B cell (primary cell): ENCODE data around the gene GPNMB. TPM values are rescaled to one million over a fixed set of nuclear protein-coding genes. Genes with fewer than 3 reads are reported as not detected.

ENCODE experiments used
- ATAC-seq: fragments of 200-7000 bp; cut with Tn5 transposase; one replicate; pipeline ENCODE4 v1.10.0; 2021; ENCODE audit warnings: low read depth, mild to moderate bottlenecking, moderate number of reproducible peaks, moderate library complexity
- CTCF ChIA-PET: fragments of 350-600 bp; sonication (Branson Sonifier 250); formaldehyde crosslinking; loops from one replicate; lab custom pipeline; 2021; ENCODE audit warnings: antibody characterized with exemption, inconsistent platforms; lab: Charles Lee
- POLR2A ChIA-PET: fragments of 350-600 bp; sonication (Branson Sonifier 250); formaldehyde crosslinking; loops from one replicate; lab custom pipeline; 2021; ENCODE audit warnings: antibody characterized with exemption; lab: Charles Lee
- DNase-seq: peaks from one replicate; pipeline ENCODE4 v3.0.0; 2013
- H2AFZ ChIP-seq: 2 replicates; pipeline ENCODE4 v1.6.1; 2012; ENCODE audit warnings: mild to moderate bottlenecking, low read depth, low read length; ENCODE audit not compliant: insufficient read depth, poor library complexity, severe bottlenecking
- H3K27ac ChIP-seq, 2 donors: 1 replicate in 1 of 2; 2 replicates in 1 of 2; pipeline ENCODE4 v1.5.1; 2012 to 2013; ENCODE audit warnings: low read length in 2 of 2, mild to moderate bottlenecking in 2 of 2, moderate library complexity in 1 of 2
- H3K27me3 ChIP-seq, 4 experiments: fragments of 200-600 bp in 1 of 4; sonication (generic) in 1 of 4; replicated peaks in 1 of 4; 1 replicate in 2 of 4; 2 replicates in 2 of 4; pipeline versions ENCODE4 v1.6.1 to v1.7.0; 2013 to 2016; ENCODE audit warnings: low read length in 3 of 4, mild to moderate bottlenecking in 2 of 4, mixed read lengths in 1 of 4, moderate library complexity in 1 of 4; ENCODE audit not compliant: insufficient read depth in 4 of 4, control insufficient read depth in 3 of 4; ENCODE audit errors: control extremely low read depth in 1 of 4
- H3K36me3 ChIP-seq, 2 experiments: replicated peaks in 1 of 2; 1 replicate in 1 of 2; 2 replicates in 1 of 2; pipeline versions ENCODE4 v1.6.1 to v1.7.1; 2013; ENCODE audit warnings: low read length in 1 of 2; ENCODE audit not compliant: insufficient read depth in 2 of 2, control insufficient read depth in 1 of 2; ENCODE audit errors: control extremely low read depth in 1 of 2, extremely low read depth in 1 of 2
- H3K4me1 ChIP-seq, 2 donors: fragments of 200-600 bp in 1 of 2; sonication (generic) in 1 of 2; 1 replicate in 1 of 2; 2 replicates in 1 of 2; pipeline versions ENCODE4 v1.5.1 to v1.6.1; 2013 to 2017; ENCODE audit warnings: low read length in 2 of 2; ENCODE audit not compliant: control insufficient read depth in 2 of 2, insufficient read depth in 2 of 2
- H3K4me2 ChIP-seq: replicated peaks from 2 replicates; pipeline ENCODE3; 2012; ENCODE audit warnings: mild to moderate bottlenecking, low read depth, low read length; ENCODE audit not compliant: poor library complexity, severe bottlenecking
- H3K4me3 ChIP-seq, 5 experiments: fragments of 200-600 bp in 1 of 5; sonication (generic) in 1 of 5; 1 replicate in 3 of 5; 2 replicates in 2 of 5; pipeline versions ENCODE4 v1.5.1 to v1.7.0; 2011 to 2016; ENCODE audit warnings: low read length in 4 of 5, mild to moderate bottlenecking in 4 of 5, low read depth in 2 of 5, control low read depth in 1 of 5, moderate library complexity in 1 of 5; ENCODE audit not compliant: insufficient read depth in 1 of 5; ENCODE audit errors: control extremely low read depth in 1 of 5, extremely low read depth in 1 of 5
- H3K79me2 ChIP-seq: fragments of 200-600 bp; sonication (generic); one replicate; pipeline ENCODE4 v1.6.0; 2016; ENCODE audit warnings: low read length; ENCODE audit not compliant: control insufficient read depth, insufficient read depth
- H3K9ac ChIP-seq: fragments of 200-600 bp; sonication (generic); 2 replicates; pipeline ENCODE4 v1.6.1; 2017; ENCODE audit warnings: mild to moderate bottlenecking, low read length, moderate library complexity
- H3K9me3 ChIP-seq, 3 donors: one replicate each; pipeline versions ENCODE4 v1.6.1 to v1.7.1; 2013; ENCODE audit warnings: low read length in 2 of 3; ENCODE audit not compliant: control insufficient read depth in 2 of 3, insufficient read depth in 1 of 3; ENCODE audit errors: control extremely low read depth in 1 of 3
- H4K20me1 ChIP-seq: 2 replicates; pipeline ENCODE4 v1.6.0; 2012; ENCODE audit warnings: mild to moderate bottlenecking, low read length; ENCODE audit not compliant: insufficient read depth, control insufficient read depth, poor library complexity, severe bottlenecking
- H3K27ac Mint-ChIP-seq: one replicate; pipeline ENCODE4 v1.8.0; 2021; ENCODE audit warnings: mixed read lengths
- H3K27me3 Mint-ChIP-seq: one replicate; pipeline ENCODE4 v1.8.0; 2021; ENCODE audit warnings: mixed read lengths
- H3K4me1 Mint-ChIP-seq: one replicate; pipeline ENCODE4 v1.8.0; 2021; ENCODE audit warnings: mixed read lengths
- H3K4me3 Mint-ChIP-seq: one replicate; pipeline ENCODE4 v1.8.0; 2021; ENCODE audit warnings: mixed read lengths
- H3K9me3 Mint-ChIP-seq: one replicate; pipeline ENCODE4 v1.8.0; 2022; ENCODE audit warnings: mixed read lengths; ENCODE audit not compliant: insufficient read depth
- EZH2 ChIP-seq: IDR thresholded peaks from 2 replicates; pipeline ENCODE4 v1.6.1; 2012; ENCODE audit warnings: borderline replicate concordance, low read depth, mild to moderate bottlenecking, moderate library complexity, low read length; ENCODE audit not compliant: insufficient read depth, poor library complexity, severe bottlenecking
- WGBS: methylation state at CpG from one replicate; pipeline ENCODE4 v1.1.5; 2013; ENCODE audit warnings: missing lambda C conversion rate; ENCODE audit not compliant: insufficient coverage; 5-methylcytosine and 5-hydroxymethylcytosine counted together
- intact Hi-C: fragments of 100-400 bp; cut with micrococcal nuclease; formaldehyde crosslinking; loops from one replicate; pipeline ENCODE4 v1.10.0; 2022
- polyA plus RNA-seq: library from polyadenylated mRNA; depleted of rRNA; stranded (reverse); fragments of >200 nt; gene quantifications from 2 replicates; pipeline ENCODE4 v1.2.3, GENCODE V29; 2012
- total RNA-seq, 2 donors: library from RNA; stranded (reverse); fragments of 120-200 nt in 1 of 2; gene quantifications; 1 replicate in 1 of 2; 2 replicates in 1 of 2; pipeline versions ENCODE4 v1.2.3 to v1.2.4, GENCODE V29; 2013 to 2022
- TF ChIP-seq, protein P1 (sequence below): fragments of 200-600 bp; IDR thresholded peaks from one replicate; pipeline ENCODE4 v1.8.0; 2022; ENCODE audit warnings: antibody characterized with exemption, mild to moderate bottlenecking

Gene GPNMB
- total and polyA plus RNA-seq, 2 donors (not counting 1 experiment from before 2014, with no cell fraction given) = 2.6 TPM; not detected in 1

DNA sequence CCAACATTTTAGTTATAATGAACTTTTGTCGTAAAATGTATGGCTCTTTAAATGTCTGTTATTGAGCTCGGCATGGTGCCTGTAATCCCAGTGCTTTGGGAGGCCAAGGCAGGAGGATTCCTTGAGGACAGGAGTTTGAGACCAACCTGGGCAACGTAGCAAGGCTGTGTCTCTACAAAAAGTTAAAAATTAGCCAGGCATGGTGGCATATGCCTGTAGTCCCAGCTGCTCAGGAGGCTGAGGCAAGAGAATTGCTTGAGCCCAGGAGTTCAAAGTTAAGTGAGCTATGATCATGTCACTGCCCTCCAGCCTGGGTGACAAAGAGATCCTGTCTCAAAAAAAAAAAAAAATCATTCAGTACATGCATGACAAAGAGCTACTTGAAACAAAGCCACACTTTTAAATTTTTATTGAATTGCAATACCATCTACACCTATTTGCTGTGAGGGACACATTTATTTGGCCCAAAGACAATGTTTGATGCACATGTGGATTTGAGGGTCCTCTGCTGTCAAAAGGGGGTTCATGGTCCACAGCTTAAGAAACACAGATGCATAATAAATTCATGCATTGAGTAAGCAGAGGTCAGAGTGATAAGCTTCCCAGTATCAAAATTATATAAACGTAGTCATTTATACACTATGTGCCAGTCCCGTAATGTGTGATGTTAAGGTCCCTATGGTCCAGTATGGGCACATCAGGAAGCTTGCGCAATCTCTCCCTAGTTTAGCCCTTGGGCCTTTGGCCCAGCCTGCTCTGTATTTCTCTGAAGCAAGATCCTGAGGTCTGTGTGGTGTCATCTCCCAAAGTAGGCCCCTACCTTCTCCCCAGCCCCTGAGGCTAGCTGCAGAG is 48.2 kb downstream of the GPNMB start:
- no peak for ATAC-seq
- no peak overlapping the region for H3K4me3 ChIP-seq
- Mint-ChIP-seq H3K27me3 (peaks cover 6% of the 10 kb centered on the region), H3K4me1 (peaks cover 12% of the 10 kb centered on the region), H3K27ac (no peak overlapping the region), H3K4me3 (no peak overlapping the region), H3K9me3 (no peaks in the 10 kb centered on the region)
- H3K4me2 ChIP-seq = no peak overlapping the region
- POLR2A ChIA-PET = no interaction called here
- H3K27me3 ChIP-seq = peaks cover 0 to 6% (median 0%) of the 10 kb centered on the region in 4 experiments
- H3K27ac ChIP-seq = no peak overlapping the region
- peaks cover 5 to 9% of the 10 kb centered on the region in 2 donors for H3K4me1 ChIP-seq
- intact Hi-C loops = loop anchor here (5.0 kb wide), 1 partner anchor 178 kb away; the partner anchor contains the start of gene IGF2BP3
- H3K36me3 ChIP-seq = no peaks in the 10 kb centered on the region
- no peak for DNase-seq
- H3K79me2 ChIP-seq = peaks cover 23% of the 10 kb centered on the region
- H3K9me3 ChIP-seq = no peaks in the 10 kb centered on the region
- no peaks in the 10 kb centered on the region for H4K20me1 ChIP-seq
- TF ChIP-seq, protein P1, sequence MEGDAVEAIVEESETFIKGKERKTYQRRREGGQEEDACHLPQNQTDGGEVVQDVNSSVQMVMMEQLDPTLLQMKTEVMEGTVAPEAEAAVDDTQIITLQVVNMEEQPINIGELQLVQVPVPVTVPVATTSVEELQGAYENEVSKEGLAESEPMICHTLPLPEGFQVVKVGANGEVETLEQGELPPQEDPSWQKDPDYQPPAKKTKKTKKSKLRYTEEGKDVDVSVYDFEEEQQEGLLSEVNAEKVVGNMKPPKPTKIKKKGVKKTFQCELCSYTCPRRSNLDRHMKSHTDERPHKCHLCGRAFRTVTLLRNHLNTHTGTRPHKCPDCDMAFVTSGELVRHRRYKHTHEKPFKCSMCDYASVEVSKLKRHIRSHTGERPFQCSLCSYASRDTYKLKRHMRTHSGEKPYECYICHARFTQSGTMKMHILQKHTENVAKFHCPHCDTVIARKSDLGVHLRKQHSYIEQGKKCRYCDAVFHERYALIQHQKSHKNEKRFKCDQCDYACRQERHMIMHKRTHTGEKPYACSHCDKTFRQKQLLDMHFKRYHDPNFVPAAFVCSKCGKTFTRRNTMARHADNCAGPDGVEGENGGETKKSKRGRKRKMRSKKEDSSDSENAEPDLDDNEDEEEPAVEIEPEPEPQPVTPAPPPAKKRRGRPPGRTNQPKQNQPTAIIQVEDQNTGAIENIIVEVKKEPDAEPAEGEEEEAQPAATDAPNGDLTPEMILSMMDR = no peak
- TF ChIP-seq EZH2 = no peak
- no peak overlapping the region for H3K9ac ChIP-seq
- no peak overlapping the region for H2AFZ ChIP-seq
- CTCF ChIA-PET = interaction anchor here (0.6 to 1.3 kb wide), 7 partner anchors 16 to 1135 kb away, joined by 3 to 6 read pairs (median 3); no protein-coding TSS in a partner anchor
- WGBS = 84% methylated on average over 6 of the region's 6 CpGs

DNA sequence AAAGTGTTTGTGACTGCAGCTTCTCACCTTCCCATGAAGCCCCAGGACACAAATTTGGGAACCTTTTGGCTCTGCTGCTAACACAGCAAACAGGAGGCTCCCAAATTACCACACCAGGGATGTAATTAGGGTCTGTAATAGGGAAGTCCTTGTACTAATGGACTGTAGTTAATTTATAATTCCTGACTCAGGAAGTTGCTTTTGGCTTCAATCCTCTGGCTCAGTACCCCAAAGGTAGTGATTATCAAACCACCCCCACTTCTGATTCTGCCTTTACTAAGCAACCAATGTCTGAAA is 48.8 kb downstream of the GPNMB start:
- Mint-ChIP-seq H3K27ac (no peak overlapping the region), H3K27me3 (peaks cover 6% of the 10 kb centered on the region), H3K4me3 (no peak overlapping the region), H3K4me1 (peaks cover 18% of the 10 kb centered on the region), H3K9me3 (no peaks in the 10 kb centered on the region)
- H3K36me3 ChIP-seq = no peaks in the 10 kb centered on the region
- no peaks in the 10 kb centered on the region for H3K9me3 ChIP-seq
- ATAC-seq (no peak), DNase-seq (no peak)
- H3K27me3 ChIP-seq = peaks cover 0 to 6% (median 0%) of the 10 kb centered on the region in 4 experiments
- ChIA-PET POLR2A (no interaction called here), CTCF (interaction anchor here (0.7 to 1.3 kb wide), 2 partner anchors 22 to 185 kb away, joined by 3 to 6 read pairs; no protein-coding TSS in a partner anchor)
- no peak overlapping the region for H3K9ac ChIP-seq
- no peak overlapping the region for H3K27ac ChIP-seq
- intact Hi-C loops = loop anchor here (5.0 kb wide), 1 partner anchor 177 kb away; the partner anchor contains the start of gene IGF2BP3
- no peak overlapping the region for H3K4me3 ChIP-seq
- H3K4me2 ChIP-seq = no peak overlapping the region
- no peaks in the 10 kb centered on the region for H4K20me1 ChIP-seq
- TF ChIP-seq, protein P1 = no peak
- TF ChIP-seq EZH2 = no peak
- no peak overlapping the region for H2AFZ ChIP-seq
- peaks cover 29% of the 10 kb centered on the region for H3K79me2 ChIP-seq
- peaks cover 10 to 15% of the 10 kb centered on the region in 2 donors for H3K4me1 ChIP-seq
